OCI-LY3 (cell line): Measurements from ENCODE around the gene SORCS3.
"Not testable (repeated sequence)": the region's sequence is repeated elsewhere in the genome, so short reads cannot be mapped to it uniquely, and the experiment has no call there.

Source experiments
- H2AFZ ChIP-seq: fragments of 200-600, 300-600 bp; shearing (Covaris generic); 2 replicates; pipeline ENCODE4 v1.6.0; 2014; ENCODE audit warnings: antibody characterized with exemption, low read depth, low read length
- H3K27ac ChIP-seq: fragments of 200-600, 300-600 bp; sonication (generic); 2 replicates; pipeline ENCODE4 v1.5.1; 2014; ENCODE audit warnings: mild to moderate bottlenecking, low read length, moderate library complexity, mixed read lengths
- H3K27me3 ChIP-seq: fragments of 200-600, 300-600 bp; sonication (generic); 2 replicates; pipeline ENCODE4 v1.6.1; 2014; ENCODE audit warnings: low read depth, low read length, mixed read lengths
- H3K36me3 ChIP-seq: fragments of 200-600, 300-600 bp; sonication (generic); replicated peaks from 2 replicates; pipeline ENCODE3; 2014; ENCODE audit warnings: low read depth, low read length, mixed read lengths
- H3K4me1 ChIP-seq: fragments of 300-600, 200-600 bp; sonication (generic); 2 replicates; pipeline ENCODE4 v1.6.1; 2014; ENCODE audit warnings: low read length, mixed read lengths
- H3K4me2 ChIP-seq: fragments of 200-600, 300-600 bp; sonication (generic); 2 replicates; pipeline ENCODE4 v1.6.1; 2014; ENCODE audit warnings: low read length, mixed read lengths
- H3K4me3 ChIP-seq: fragments of 300-600, 200-600 bp; sonication (generic); 2 replicates; pipeline ENCODE4 v1.5.1; 2014; ENCODE audit warnings: antibody characterized with exemption, mild to moderate bottlenecking, low read length, moderate library complexity
- H3K79me2 ChIP-seq: fragments of 300-600, 200-600 bp; shearing (Covaris generic); 2 replicates; pipeline ENCODE4 v1.6.1; 2014; ENCODE audit warnings: mild to moderate bottlenecking, low read length, mixed read lengths
- H3K9ac ChIP-seq: fragments of 300-600, 200-600 bp; shearing (Covaris generic); 2 replicates; pipeline ENCODE4 v1.6.0; 2014; ENCODE audit warnings: mild to moderate bottlenecking, low read length, moderate library complexity
- H3K9me3 ChIP-seq: fragments of 200-600, 300-600 bp; shearing (Covaris generic); 2 replicates; pipeline ENCODE4 v1.6.1; 2014; ENCODE audit warnings: low read length, mixed read lengths; ENCODE audit not compliant: insufficient read depth
- H4K20me1 ChIP-seq: fragments of 200-600, 300-600 bp; sonication (generic); 2 replicates; pipeline ENCODE4 v1.6.1; 2016; ENCODE audit warnings: low read length, mixed read lengths; ENCODE audit not compliant: insufficient read depth
- EZH2phosphoT487 ChIP-seq: fragments of 200-600 bp; shearing (Covaris generic); IDR thresholded peaks from 2 replicates; pipeline ENCODE4 v1.6.1; 2018; ENCODE audit warnings: antibody characterized with exemption, mixed run types, low read depth
- TF ChIP-seq, protein P1 (sequence below): fragments of 200-600, 300-600 bp; sonication (generic); IDR thresholded peaks from 2 replicates; pipeline ENCODE4 v1.5.1; 2014; ENCODE audit warnings: antibody characterized with exemption, low read length, low read depth

The SORCS3 gene

DNA sequence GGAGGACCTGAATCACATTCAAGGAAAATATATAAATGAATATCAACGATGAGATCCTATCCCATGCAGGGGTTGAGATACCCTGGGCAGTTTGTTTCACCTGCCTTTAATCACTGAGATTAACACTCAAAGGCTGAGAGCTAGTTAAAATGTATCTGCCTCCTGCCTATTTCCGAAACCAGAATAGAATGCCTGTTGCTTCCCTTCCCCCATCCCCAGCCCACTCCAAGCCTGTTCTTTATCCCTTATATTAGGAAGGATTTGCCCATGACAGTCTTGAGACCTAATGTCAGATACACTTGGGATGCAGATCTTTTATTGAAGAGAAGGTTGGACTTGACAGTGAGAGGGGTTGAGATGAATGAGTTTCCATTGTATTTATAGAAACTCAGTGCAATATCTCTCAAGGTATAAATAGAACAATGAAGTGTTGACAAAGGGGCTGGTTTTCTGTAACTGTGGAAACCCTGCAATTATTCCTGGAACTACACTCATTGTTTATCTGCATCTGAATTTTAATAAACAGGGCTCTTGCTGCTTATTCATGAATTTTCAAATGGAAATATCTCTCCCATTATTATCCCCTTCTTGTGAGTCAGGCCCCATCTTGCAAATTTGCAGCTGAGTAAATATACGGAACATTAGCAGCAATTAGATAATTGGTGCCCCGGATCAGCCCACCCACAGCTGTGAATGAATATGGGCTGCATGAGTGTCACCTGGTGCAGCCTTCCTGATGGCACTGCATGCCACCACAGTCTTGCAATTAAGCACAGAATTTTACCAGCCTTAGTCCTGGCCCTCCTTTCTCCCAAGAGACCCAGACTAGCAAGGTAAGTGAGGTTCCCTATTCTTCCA is 66.7 kb downstream of the SORCS3 start:
- H3K4me3 ChIP-seq, result no peak overlapping the region
- no peak overlapping the region for H3K9ac ChIP-seq
- no peaks in the 10 kb centered on the region for H3K4me1 ChIP-seq
- no peak overlapping the region for H3K4me2 ChIP-seq
- no peaks in the 10 kb centered on the region for H3K27me3 ChIP-seq
- H4K20me1 ChIP-seq, result no peaks in the 10 kb centered on the region
- H3K79me2 ChIP-seq, result no peaks in the 10 kb centered on the region
- H3K27ac ChIP-seq, result no peak overlapping the region
- H3K9me3 ChIP-seq, result no peaks in the 10 kb centered on the region
- no peak overlapping the region for H2AFZ ChIP-seq
- H3K36me3 ChIP-seq, result no peaks in the 10 kb centered on the region
- TF ChIP-seq EZH2phosphoT487, result no peak
- TF ChIP-seq, protein P1, sequence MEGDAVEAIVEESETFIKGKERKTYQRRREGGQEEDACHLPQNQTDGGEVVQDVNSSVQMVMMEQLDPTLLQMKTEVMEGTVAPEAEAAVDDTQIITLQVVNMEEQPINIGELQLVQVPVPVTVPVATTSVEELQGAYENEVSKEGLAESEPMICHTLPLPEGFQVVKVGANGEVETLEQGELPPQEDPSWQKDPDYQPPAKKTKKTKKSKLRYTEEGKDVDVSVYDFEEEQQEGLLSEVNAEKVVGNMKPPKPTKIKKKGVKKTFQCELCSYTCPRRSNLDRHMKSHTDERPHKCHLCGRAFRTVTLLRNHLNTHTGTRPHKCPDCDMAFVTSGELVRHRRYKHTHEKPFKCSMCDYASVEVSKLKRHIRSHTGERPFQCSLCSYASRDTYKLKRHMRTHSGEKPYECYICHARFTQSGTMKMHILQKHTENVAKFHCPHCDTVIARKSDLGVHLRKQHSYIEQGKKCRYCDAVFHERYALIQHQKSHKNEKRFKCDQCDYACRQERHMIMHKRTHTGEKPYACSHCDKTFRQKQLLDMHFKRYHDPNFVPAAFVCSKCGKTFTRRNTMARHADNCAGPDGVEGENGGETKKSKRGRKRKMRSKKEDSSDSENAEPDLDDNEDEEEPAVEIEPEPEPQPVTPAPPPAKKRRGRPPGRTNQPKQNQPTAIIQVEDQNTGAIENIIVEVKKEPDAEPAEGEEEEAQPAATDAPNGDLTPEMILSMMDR, result no peak

DNA sequence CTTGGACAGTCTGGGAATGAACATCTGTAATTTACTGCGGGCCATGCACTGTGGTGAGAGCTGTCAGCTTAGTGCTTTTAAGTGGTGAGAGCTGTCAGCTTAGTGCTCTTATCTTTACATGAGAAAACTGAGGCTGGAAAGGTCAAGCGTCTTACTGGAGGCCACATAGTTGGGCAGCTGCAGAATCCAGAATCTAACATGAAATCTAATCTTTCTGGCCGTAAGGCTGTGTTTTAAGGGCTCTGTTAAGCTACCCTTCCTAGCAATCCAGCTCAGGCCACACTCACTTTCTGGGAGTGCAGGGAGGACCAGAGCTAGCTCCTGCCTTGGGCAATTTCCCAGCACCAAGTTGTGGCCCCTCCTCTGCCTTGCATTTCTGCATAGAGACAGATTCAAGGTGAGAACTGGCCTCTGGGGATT is 70.2 kb downstream of the SORCS3 start:
- Histone ChIP-seq H3K79me2 (no peaks in the 10 kb centered on the region), H3K4me3 (no peak overlapping the region), H3K9me3 (no peaks in the 10 kb centered on the region), H3K27me3 (no peaks in the 10 kb centered on the region), H3K36me3 (no peaks in the 10 kb centered on the region), H3K4me2 (no peak overlapping the region), H4K20me1 (no peaks in the 10 kb centered on the region), H3K9ac (no peak overlapping the region), H2AFZ (no peak overlapping the region), H3K4me1 (no peaks in the 10 kb centered on the region), H3K27ac (no peak overlapping the region)
- TF ChIP-seq, protein P1, result no peak
- TF ChIP-seq EZH2phosphoT487, result no peak

DNA sequence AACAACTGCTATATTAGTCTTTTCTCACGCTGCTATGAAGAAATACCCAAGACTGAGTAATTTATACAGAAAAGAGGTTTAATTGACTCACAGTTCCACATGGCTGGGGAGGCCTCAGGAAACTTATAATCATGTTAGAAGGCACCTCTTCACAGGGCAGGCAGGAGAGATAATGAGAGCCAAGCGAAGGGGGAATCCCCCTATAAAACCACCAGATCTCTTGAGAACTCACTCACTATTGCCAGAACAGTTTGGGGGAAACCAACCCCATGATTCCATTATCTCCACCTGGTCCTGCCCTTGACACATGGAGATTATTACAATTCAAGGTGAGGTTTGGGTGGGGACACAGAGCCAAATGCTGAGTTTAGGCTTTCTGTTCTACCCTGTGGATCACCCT is 89.5 kb downstream of the SORCS3 start:
- not testable (repeated sequence) for H2AFZ ChIP-seq, H3K36me3 ChIP-seq, H3K27ac ChIP-seq, H3K9ac ChIP-seq, H3K4me1 ChIP-seq, H3K27me3 ChIP-seq, H3K4me3 ChIP-seq, H3K79me2 ChIP-seq, H3K4me2 ChIP-seq, H4K20me1 ChIP-seq, H3K9me3 ChIP-seq

DNA sequence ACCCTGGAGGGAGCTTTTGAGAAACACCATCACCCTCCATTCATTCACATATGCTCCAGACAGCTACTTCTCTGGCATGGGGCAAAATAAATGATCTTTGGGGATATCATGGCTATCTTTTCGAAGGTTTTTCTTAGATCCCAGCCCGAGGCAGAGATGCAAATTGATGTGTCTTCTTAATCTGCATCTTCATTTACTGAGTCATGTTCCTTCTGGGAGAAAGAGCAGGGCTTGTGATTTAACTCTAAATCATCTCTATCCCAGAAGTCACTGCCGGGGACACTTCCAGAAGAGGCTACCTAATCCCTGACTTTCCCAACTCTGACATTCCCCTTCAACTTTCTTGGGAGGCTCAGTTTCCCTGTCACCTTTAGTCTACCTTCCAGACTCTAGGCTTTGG is 90.1 kb downstream of the SORCS3 start:
- no peaks in the 10 kb centered on the region for H3K9me3 ChIP-seq
- no peaks in the 10 kb centered on the region for H4K20me1 ChIP-seq
- H3K79me2 ChIP-seq, result no peaks in the 10 kb centered on the region
- TF ChIP-seq, protein P1, result no peak
- no peak for TF ChIP-seq EZH2phosphoT487
- H3K4me1 ChIP-seq, result no peaks in the 10 kb centered on the region
- H3K4me2 ChIP-seq, result no peak overlapping the region
- H2AFZ ChIP-seq, result no peak overlapping the region
- H3K27me3 ChIP-seq, result no peaks in the 10 kb centered on the region
- no peaks in the 10 kb centered on the region for H3K36me3 ChIP-seq
- no peak overlapping the region for H3K9ac ChIP-seq
- no peak overlapping the region for H3K4me3 ChIP-seq
- no peak overlapping the region for H3K27ac ChIP-seq
